ENCODE data around the gene ATF6B. TPM values are rescaled to one million over a fixed set of nuclear protein-coding genes. Genes with fewer than 3 reads are reported as not detected.

Gene ATF6B
- total RNA-seq, 1 experiment from 2014 or later = 70.2 TPM

DNA sequence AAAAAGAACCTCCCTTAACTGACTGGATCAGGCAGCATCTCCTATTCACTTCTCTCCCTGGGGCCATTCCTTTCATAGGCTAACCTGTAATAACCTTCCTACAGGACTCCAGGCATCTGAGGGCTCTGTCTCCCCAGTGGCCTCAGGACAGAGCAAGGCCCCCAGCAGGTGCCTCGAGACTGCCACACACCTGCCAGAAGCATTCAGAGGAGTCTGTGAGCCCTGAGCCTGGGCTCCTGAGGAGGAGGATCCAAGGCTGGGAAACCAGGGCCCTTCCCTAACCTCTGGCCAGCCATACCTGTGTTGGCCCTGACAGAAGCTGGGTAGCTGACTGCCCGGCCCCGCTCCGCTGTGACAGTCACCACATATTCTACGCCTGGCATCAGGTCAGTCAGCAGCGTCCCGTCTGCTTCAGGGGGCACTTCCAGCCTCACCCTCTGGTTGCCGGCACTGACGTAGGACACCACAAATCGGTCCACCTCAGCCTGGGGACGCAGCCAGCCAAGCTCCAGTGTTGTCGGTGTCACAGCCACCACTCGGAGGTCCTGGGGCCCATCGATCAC is 39.5 kb downstream of the ATF6B start:
- H3K36me3 ChIP-seq (ENCODE audit: insufficient read depth, low read length, poor library complexity, severe bottlenecking) = no peaks in the 10 kb centered on the region
- no peak overlapping the region for H3K4me3 ChIP-seq (ENCODE audit: low read depth, low read length, poor library complexity, severe bottlenecking)
- no peaks in the 10 kb centered on the region for H3K4me1 ChIP-seq (ENCODE audit: insufficient read depth, low read length, poor library complexity, severe bottlenecking)
- no peak overlapping the region for H3K27ac ChIP-seq (ENCODE audit: low read depth, low read length, poor library complexity, severe bottlenecking)
- CTCF ChIA-PET = interaction anchor here (0.6 kb wide), 1 partner anchor 766 kb away, joined by 5 read pairs; the partner anchor contains the start of gene PSMB9
- BruUV-seq (replicated peaks) = no TSS peak
- DNase-seq (ENCODE audit: low spot score) = no peak
- intact Hi-C loops (cut with micrococcal nuclease; ENCODE audit: unreplicated experiment) = no loop called here
- TF ChIP-seq, protein P1, sequence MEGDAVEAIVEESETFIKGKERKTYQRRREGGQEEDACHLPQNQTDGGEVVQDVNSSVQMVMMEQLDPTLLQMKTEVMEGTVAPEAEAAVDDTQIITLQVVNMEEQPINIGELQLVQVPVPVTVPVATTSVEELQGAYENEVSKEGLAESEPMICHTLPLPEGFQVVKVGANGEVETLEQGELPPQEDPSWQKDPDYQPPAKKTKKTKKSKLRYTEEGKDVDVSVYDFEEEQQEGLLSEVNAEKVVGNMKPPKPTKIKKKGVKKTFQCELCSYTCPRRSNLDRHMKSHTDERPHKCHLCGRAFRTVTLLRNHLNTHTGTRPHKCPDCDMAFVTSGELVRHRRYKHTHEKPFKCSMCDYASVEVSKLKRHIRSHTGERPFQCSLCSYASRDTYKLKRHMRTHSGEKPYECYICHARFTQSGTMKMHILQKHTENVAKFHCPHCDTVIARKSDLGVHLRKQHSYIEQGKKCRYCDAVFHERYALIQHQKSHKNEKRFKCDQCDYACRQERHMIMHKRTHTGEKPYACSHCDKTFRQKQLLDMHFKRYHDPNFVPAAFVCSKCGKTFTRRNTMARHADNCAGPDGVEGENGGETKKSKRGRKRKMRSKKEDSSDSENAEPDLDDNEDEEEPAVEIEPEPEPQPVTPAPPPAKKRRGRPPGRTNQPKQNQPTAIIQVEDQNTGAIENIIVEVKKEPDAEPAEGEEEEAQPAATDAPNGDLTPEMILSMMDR (conservative IDR thresholded peaks at IDR 0.05; ENCODE audit: low read depth, low read length) = no peak
- no peak for TF ChIP-seq EZH2 (IDR thresholded peaks at IDR 0.05; ENCODE audit: borderline replicate concordance, low read depth, low read length, poor library complexity, severe bottlenecking)
- POLR2A ChIA-PET (ENCODE audit: low non-redundant PET) = no interaction called here
- H3K9me3 ChIP-seq (ENCODE audit: low read depth, low read length, poor library complexity, severe bottlenecking) = no peaks in the 10 kb centered on the region
- H3K27me3 ChIP-seq (replicated peaks; ENCODE audit: insufficient read depth, low read depth, low read length, poor library complexity) = peaks cover 7% of the 10 kb centered on the region

DNA sequence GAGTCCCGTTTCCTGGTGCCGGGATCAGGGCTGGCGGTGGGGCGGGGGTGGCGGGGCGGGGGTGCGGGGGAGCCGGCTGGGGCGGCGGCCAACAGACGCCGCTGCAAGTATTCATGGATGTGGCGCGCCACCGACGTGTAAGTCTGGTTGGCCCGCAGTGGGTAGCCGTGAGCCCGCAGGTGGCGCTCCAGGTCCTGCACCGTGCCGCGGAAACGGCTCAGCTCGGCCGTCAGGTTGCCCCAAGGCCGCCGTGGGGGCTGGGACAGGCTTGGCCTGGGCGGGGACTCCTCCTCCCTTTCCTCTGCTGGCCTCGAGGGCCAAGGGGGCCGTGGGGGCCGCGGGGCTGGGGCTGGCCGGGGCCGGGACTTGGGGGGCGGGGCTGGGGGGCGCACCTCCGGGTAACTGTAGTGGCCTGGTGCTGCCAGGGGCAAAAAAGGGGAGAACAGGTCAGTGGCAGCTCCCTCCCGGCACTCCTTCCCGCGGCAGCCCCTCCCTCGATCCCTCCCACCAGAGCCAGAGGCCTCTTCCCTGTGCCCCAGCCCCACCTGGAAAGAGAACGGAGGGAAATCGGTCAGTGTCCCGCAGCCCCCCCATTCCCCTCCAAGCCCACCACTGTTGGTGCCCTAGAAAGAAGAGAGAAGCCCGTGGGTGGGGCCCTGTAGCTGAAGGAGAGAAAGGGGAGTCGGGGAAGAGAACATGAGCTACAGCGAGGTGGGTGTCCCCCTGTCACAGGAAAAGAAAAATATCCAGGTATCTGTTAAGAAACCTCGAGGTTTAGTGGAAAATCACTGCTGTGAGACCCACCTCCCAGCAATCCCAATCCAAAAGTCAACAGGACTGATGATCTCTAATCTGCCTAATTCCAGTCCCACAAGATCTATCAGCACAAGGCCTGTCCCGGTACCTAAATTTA is 40.2 kb downstream of the ATF6B start:
- Histone ChIP-seq H3K27me3 (replicated peaks; ENCODE audit: insufficient read depth, low read depth, low read length, poor library complexity) (peaks cover 7% of the 10 kb centered on the region), H3K27ac (ENCODE audit: low read depth, low read length, poor library complexity, severe bottlenecking) (no peak overlapping the region), H3K4me1 (ENCODE audit: insufficient read depth, low read length, poor library complexity, severe bottlenecking) (no peaks in the 10 kb centered on the region), H3K9me3 (ENCODE audit: low read depth, low read length, poor library complexity, severe bottlenecking) (no peaks in the 10 kb centered on the region), H3K36me3 (ENCODE audit: insufficient read depth, low read length, poor library complexity, severe bottlenecking) (no peaks in the 10 kb centered on the region), H3K4me3 (ENCODE audit: low read depth, low read length, poor library complexity, severe bottlenecking) (no peak overlapping the region)
- ChIA-PET POLR2A (ENCODE audit: low non-redundant PET) (no interaction called here), CTCF (interaction anchor here (0.6 to 0.7 kb wide), 2 partner anchors 9 to 766 kb away, joined by 3 to 5 read pairs; partner anchors contain the start of gene PSMB9)
- intact Hi-C loops (cut with micrococcal nuclease; ENCODE audit: unreplicated experiment) = no loop called here
- no TSS peak for BruUV-seq (replicated peaks)
- no peak for TF ChIP-seq EZH2 (IDR thresholded peaks at IDR 0.05; ENCODE audit: borderline replicate concordance, low read depth, low read length, poor library complexity, severe bottlenecking)
- TF ChIP-seq, protein P1 (conservative IDR thresholded peaks at IDR 0.05; ENCODE audit: low read depth, low read length) = peak; percentile 60
- DNase-seq (ENCODE audit: low spot score) = peak; percentile 85

- Histone ChIP-seq H3K4me1 (ENCODE audit: insufficient read depth, low read length, poor library complexity, severe bottlenecking) (no peaks in the 10 kb centered on the region), H3K27ac (ENCODE audit: low read depth, low read length, poor library complexity, severe bottlenecking) (no peak overlapping the region), H3K4me3 (ENCODE audit: low read depth, low read length, poor library complexity, severe bottlenecking) (no peak overlapping the region), H3K36me3 (ENCODE audit: insufficient read depth, low read length, poor library complexity, severe bottlenecking) (no peaks in the 10 kb centered on the region), H3K27me3 (replicated peaks; ENCODE audit: insufficient read depth, low read depth, low read length, poor library complexity) (peaks cover 7% of the 10 kb centered on the region), H3K9me3 (ENCODE audit: low read depth, low read length, poor library complexity, severe bottlenecking) (no peaks in the 10 kb centered on the region)
- DNase-seq (ENCODE audit: low spot score) = peak; percentile 29
- TF ChIP-seq, protein P1 (conservative IDR thresholded peaks at IDR 0.05; ENCODE audit: low read depth, low read length) = no peak
- no peak for TF ChIP-seq EZH2 (IDR thresholded peaks at IDR 0.05; ENCODE audit: borderline replicate concordance, low read depth, low read length, poor library complexity, severe bottlenecking)
- BruUV-seq (replicated peaks) = no TSS peak
- POLR2A ChIA-PET (ENCODE audit: low non-redundant PET) = no interaction called here
- intact Hi-C loops (cut with micrococcal nuclease; ENCODE audit: unreplicated experiment) = no loop called here
- CTCF ChIA-PET = interaction anchor here (0.8 kb wide), 1 partner anchor 32 kb away, joined by 3 read pairs; no protein-coding TSS in a partner anchor
Measured at GRCh38 chr6:32086661-32087573, 41.1 kb downstream of the ATF6B start.
